Endothelial cell (in vitro differentiated cells): ENCODE measurements around the gene SSC5D. TPM values are rescaled to one million over a fixed set of nuclear protein-coding genes. Genes with fewer than 3 reads are reported as not detected.
A peak's percentile ranks its signal among the peaks of the same experiment; 100 is the strongest.

ENCODE experiments used
- DNase-seq: peaks from one replicate; pipeline ENCODE4 v3.0.0; 2021; ENCODE audit warnings: low spot score
- H3K27ac Mint-ChIP-seq: one replicate; pipeline ENCODE4 v1.8.0; 2021; ENCODE audit warnings: mixed read lengths, inconsistent platforms; ENCODE audit not compliant: unreplicated experiment
- H3K27me3 Mint-ChIP-seq: one replicate; pipeline ENCODE4 v1.8.0; 2021; ENCODE audit warnings: mild to moderate bottlenecking, moderate library complexity, mixed read lengths, inconsistent platforms; ENCODE audit not compliant: unreplicated experiment
- H3K36me3 Mint-ChIP-seq: one replicate; pipeline ENCODE4 v1.8.0; 2021; ENCODE audit warnings: mild to moderate bottlenecking, low read depth, mixed read lengths, inconsistent platforms; ENCODE audit not compliant: unreplicated experiment
- H3K4me1 Mint-ChIP-seq: one replicate; pipeline ENCODE4 v1.8.0; 2021; ENCODE audit warnings: mild to moderate bottlenecking, mixed read lengths, inconsistent platforms; ENCODE audit not compliant: unreplicated experiment
- H3K4me3 Mint-ChIP-seq: one replicate; pipeline ENCODE4 v1.8.0; 2021; ENCODE audit warnings: mild to moderate bottlenecking, mixed read lengths, inconsistent platforms; ENCODE audit not compliant: unreplicated experiment
- H3K9me3 Mint-ChIP-seq: one replicate; pipeline ENCODE4 v1.8.0; 2021; ENCODE audit warnings: mixed read lengths, inconsistent platforms; ENCODE audit not compliant: unreplicated experiment
- CTCF ChIP-seq: fragments of 200-600 bp; sonication (generic); IDR thresholded peaks from one replicate; pipeline ENCODE4 v1.5.0; 2021; ENCODE audit warnings: antibody characterized with exemption; ENCODE audit not compliant: unreplicated experiment
- total RNA-seq: library from RNA; stranded (reverse); fragmentation: NEBNext Ultra II Directional; extraction: Animal tissue kit (Norgen Biotek cat#: 25700); gene quantifications from one replicate; pipeline ENCODE4 v1.2.1, GENCODE V29; 2021; ENCODE audit not compliant: unreplicated experiment

The SSC5D gene
- total RNA-seq, 1 donor from 2014 or later: 0.95 TPM

- Mint-ChIP-seq H3K4me3 (no peak overlapping the region), H3K9me3 (no peaks in the 10 kb centered on the region), H3K27ac (no peak overlapping the region), H3K36me3 (peaks cover 7% of the 10 kb centered on the region), H3K27me3 (peaks cover 22% of the 10 kb centered on the region), H3K4me1 (peaks cover 8% of the 10 kb centered on the region)
- no peak for TF ChIP-seq CTCF
- no peak for DNase-seq
Observed at GRCh38 chr19:55473225-55474012, 14.8 kb upstream of the SSC5D start.

- H3K27ac Mint-ChIP-seq: no peak overlapping the region
- DNase-seq: no peak
- H3K36me3 Mint-ChIP-seq: peaks cover 12% of the 10 kb centered on the region
- H3K9me3 Mint-ChIP-seq: no peaks in the 10 kb centered on the region
- no peak overlapping the region for H3K4me3 Mint-ChIP-seq
- peaks cover 22% of the 10 kb centered on the region for H3K27me3 Mint-ChIP-seq
- no peak for TF ChIP-seq CTCF
- H3K4me1 Mint-ChIP-seq: peaks cover 11% of the 10 kb centered on the region
Observed at GRCh38 chr19:55474269-55475265, 13.7 kb upstream of the SSC5D start.

- Mint-ChIP-seq H3K27ac (no peak within 1 kb of the TSS), H3K27me3 (peaks cover 31% of the 10 kb centered on the region), H3K36me3 (peaks cover 12% of the 10 kb centered on the region), H3K9me3 (no peaks in the 10 kb centered on the region), H3K4me1 (peaks cover 11% of the 10 kb centered on the region), H3K4me3 (peak within 1 kb of the TSS; percentile 89)
- no peak for TF ChIP-seq CTCF
- DNase-seq: peak; percentile 97
Observed at GRCh38 chr19:55476100-55476775, 12.0 kb upstream of the SSC5D start, which contains the start of gene ZNF628. Gene ZNF628 (plus strand): TSS chr19:55476617. CDS start chr19:55479911, 3,294 bp downstream.

- Mint-ChIP-seq H3K36me3 (peaks cover 12% of the 10 kb centered on the region), H3K27me3 (peaks cover 27% of the 10 kb centered on the region), H3K4me1 (peaks cover 11% of the 10 kb centered on the region), H3K9me3 (no peaks in the 10 kb centered on the region), H3K4me3 (peak overlapping the region; percentile 72), H3K27ac (peak overlapping the region; percentile 52)
- DNase-seq: no peak
- no peak for TF ChIP-seq CTCF
Observed at GRCh38 chr19:55477905-55478304, 10.3 kb upstream of the SSC5D start.
